ENCODE measurements around the gene METTL9.
A peak's percentile ranks its signal among the peaks of the same experiment; 100 is the strongest.
"Not testable (repeated sequence)": the region's sequence is repeated elsewhere in the genome, so short reads cannot be mapped to it uniquely, and the experiment has no call there.

METTL9 gene

DNA sequence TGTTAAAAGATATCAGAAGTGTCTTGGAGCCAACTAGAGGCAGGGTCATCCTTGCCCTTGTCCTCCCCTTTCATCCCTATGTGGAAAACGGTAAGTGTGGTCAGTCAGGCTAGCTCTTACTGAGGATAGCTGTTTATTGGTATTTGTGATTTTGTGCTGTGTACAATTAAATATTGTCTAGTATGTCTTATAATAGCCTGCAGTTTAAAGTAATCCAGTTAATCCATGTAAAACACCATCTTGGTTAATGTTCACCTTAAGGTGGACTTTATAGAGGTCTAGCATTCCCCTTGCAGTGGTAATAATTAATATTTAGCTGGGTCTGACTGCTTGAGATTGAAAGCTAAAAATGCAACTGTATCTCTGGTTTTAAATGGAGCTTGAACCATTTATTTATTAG, 25.6 kb downstream of the METTL9 start:
- Histone ChIP-seq H3K4me1 (ENCODE audit: control insufficient read depth, insufficient read depth, low read length, unreplicated experiment) (peaks cover 50% of the 10 kb centered on the region), H3K79me2 (ENCODE audit: control insufficient read depth, insufficient read depth, low read length, unreplicated experiment) (peaks cover 35% of the 10 kb centered on the region), H3K4me3 (ENCODE audit: low read depth, low read length) (no peak overlapping the region), H3K27ac (ENCODE audit: low read depth, low read length) (peak overlapping the region; percentile 98), H2AFZ (ENCODE audit: low read length, unreplicated experiment) (no peak overlapping the region), H3K36me3 (ENCODE audit: insufficient read depth, low read length) (peaks cover 31% of the 10 kb centered on the region), H3K27me3 (ENCODE audit: insufficient read depth, low read length) (no peaks in the 10 kb centered on the region)

GRCh38 chr16:21626659-21627277, 27.4 kb downstream of the METTL9 start:
- no peak overlapping the region for H2AFZ ChIP-seq (ENCODE audit: low read length, unreplicated experiment)
- peak overlapping the region; percentile 45 for H3K4me3 ChIP-seq (ENCODE audit: low read depth, low read length)
- peaks cover 33% of the 10 kb centered on the region for H3K36me3 ChIP-seq (ENCODE audit: insufficient read depth, low read length)
- peaks cover 27% of the 10 kb centered on the region for H3K79me2 ChIP-seq (ENCODE audit: control insufficient read depth, insufficient read depth, low read length, unreplicated experiment)
- H3K27me3 ChIP-seq (ENCODE audit: insufficient read depth, low read length) = no peaks in the 10 kb centered on the region
- H3K4me1 ChIP-seq (ENCODE audit: control insufficient read depth, insufficient read depth, low read length, unreplicated experiment) = peaks cover 45% of the 10 kb centered on the region
- peak overlapping the region; percentile 98 for H3K27ac ChIP-seq (ENCODE audit: low read depth, low read length)

DNA sequence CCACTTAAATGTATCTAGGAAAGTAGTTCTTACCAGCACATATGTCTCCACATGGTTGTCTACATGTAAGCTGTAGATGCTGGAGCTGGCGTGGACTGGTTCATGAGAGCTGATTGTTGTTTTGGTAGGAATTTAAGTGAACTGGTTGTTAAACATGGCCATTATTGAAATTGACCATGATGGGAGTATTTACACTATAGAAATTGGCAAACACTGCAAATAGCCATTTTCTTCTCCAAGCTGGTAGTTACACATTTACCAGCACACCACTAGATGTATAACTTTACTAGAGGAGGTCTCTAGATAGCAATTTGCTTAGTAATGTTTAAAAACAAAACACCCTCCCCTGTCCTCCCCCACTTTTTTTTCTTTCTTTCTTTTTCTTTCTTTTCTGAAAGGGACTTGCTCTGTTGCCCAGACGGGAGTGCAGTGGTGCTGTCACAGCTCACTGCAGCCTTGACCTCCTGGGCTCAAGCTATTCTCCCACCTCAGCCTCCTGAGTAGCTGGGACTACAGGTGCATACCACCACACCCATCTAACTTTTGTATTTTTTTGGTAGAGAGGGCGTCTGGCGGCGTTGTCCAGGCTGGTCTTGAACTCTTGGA, 28.8 kb downstream of the METTL9 start:
- Histone ChIP-seq H3K27me3 (ENCODE audit: insufficient read depth, low read length) (no peaks in the 10 kb centered on the region), H2AFZ (ENCODE audit: low read length, unreplicated experiment) (no peak overlapping the region), H3K27ac (ENCODE audit: low read depth, low read length) (peak overlapping the region; percentile 98), H3K4me3 (ENCODE audit: low read depth, low read length) (peak overlapping the region; percentile 42; the same call in 1 of the 2 replicates), H3K36me3 (ENCODE audit: insufficient read depth, low read length) (peaks cover 28% of the 10 kb centered on the region), H3K79me2 (ENCODE audit: control insufficient read depth, insufficient read depth, low read length, unreplicated experiment) (peaks cover 21% of the 10 kb centered on the region), H3K4me1 (ENCODE audit: control insufficient read depth, insufficient read depth, low read length, unreplicated experiment) (peaks cover 45% of the 10 kb centered on the region)

DNA sequence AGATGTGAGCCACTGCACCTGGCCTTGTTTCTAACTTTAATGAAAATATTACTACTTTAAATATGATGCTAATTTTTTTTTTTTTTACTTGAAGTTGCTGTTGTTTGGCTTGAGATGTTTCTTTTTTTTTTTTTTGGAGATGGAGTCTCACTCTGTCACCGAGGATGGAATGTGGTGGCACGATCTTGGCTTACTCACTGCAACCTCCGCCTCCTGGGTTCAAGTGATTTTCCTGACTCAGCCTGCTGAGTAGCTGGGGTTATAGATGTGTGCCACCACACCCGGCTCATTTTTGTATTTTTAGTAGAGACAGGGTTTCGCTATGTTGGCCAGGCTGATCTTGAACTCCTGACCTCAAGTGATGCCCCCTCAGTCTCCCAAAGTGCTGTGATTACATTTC, 29.4 kb downstream of the METTL9 start:
- H3K27ac ChIP-seq (ENCODE audit: low read depth, low read length) = peak overlapping the region; percentile 98
- peaks cover 24% of the 10 kb centered on the region for H3K36me3 ChIP-seq (ENCODE audit: insufficient read depth, low read length)
- H3K4me3 ChIP-seq (ENCODE audit: low read depth, low read length) = peak overlapping the region; percentile 47; the same call in 1 of the 2 replicates
- H2AFZ ChIP-seq (ENCODE audit: low read length, unreplicated experiment) = no peak overlapping the region
- no peaks in the 10 kb centered on the region for H3K27me3 ChIP-seq (ENCODE audit: insufficient read depth, low read length)
- H3K4me1 ChIP-seq (ENCODE audit: control insufficient read depth, insufficient read depth, low read length, unreplicated experiment) = peaks cover 45% of the 10 kb centered on the region
- peaks cover 18% of the 10 kb centered on the region for H3K79me2 ChIP-seq (ENCODE audit: control insufficient read depth, insufficient read depth, low read length, unreplicated experiment)

DNA sequence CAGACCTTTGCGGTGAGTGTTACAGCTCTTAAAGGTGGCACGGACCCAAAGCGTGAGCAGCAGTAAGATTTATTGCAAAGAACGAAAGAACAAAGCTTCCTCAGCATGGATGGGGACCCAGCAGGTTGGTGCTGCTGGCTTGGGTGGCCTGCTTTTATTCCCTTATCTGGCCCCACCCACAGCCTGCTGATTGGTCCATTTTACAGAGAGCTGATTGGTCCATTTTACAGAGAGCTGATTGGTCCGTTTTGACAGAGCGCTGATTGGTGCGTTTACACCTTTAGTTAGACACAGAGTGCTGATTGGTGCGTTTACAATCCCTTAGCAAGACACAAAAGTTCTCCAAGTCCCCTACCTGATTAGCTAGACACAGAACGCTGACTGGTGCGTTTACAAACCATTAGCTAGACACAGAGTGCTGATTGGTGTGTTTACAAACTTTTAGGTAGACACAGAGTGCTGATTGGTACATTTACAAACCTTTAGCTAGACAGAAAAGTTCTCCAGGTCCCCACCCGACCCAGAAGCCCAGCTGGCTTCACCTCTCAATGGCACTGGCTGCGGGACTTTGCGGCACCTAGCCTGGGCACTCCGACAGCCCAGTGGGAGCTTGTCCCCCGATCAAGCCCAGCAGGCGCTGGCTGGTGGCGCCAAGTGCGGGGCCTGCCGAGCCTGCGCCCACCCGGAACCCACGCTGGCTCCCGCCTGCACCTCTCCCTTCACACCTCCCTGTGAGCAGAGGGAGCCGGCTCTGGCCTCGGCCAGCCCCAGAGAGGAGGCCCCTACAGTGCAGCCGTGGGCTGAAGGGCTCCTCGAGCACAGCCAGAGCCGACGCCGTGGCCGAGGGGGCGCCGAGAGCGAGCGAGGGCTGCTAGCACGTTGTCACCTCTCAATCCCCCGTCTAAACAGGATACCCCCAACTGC, 30.5 kb downstream of the METTL9 start:
- Histone ChIP-seq H3K4me1 (ENCODE audit: control insufficient read depth, insufficient read depth, low read length, unreplicated experiment) (peaks cover 48% of the 10 kb centered on the region), H3K36me3 (ENCODE audit: insufficient read depth, low read length) (peaks cover 27% of the 10 kb centered on the region), H3K79me2 (ENCODE audit: control insufficient read depth, insufficient read depth, low read length, unreplicated experiment) (peaks cover 17% of the 10 kb centered on the region)

DNA sequence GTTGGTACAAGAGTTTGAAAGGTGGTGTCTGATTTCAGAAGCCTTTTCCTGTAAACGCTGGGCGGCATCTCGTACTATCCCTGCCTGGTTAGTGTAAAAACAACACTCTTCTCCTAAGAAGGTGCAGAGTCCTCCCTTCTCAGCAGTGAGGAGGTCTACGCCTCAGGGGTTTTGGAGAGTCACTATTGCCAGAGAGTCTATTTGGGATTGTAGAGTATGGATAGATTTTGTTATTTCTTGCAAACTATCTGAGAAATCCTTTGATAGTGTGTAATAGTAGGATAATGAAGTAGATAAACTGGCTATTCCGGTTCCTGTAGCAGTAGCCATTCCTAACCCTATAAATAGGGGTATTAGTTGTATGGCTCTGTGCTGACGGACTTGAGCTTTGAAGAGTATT, 31.5 kb downstream of the METTL9 start:
- not testable (repeated sequence) for H2AFZ ChIP-seq (ENCODE audit: low read length, unreplicated experiment); H3K4me3 ChIP-seq (ENCODE audit: low read depth, low read length); H3K27me3 ChIP-seq (ENCODE audit: insufficient read depth, low read length); H3K27ac ChIP-seq (ENCODE audit: low read depth, low read length)
- H3K4me1 ChIP-seq (ENCODE audit: control insufficient read depth, insufficient read depth, low read length, unreplicated experiment) = peaks cover 39% of the 10 kb centered on the region
- peaks cover 12% of the 10 kb centered on the region for H3K79me2 ChIP-seq (ENCODE audit: control insufficient read depth, insufficient read depth, low read length, unreplicated experiment)
- peaks cover 21% of the 10 kb centered on the region for H3K36me3 ChIP-seq (ENCODE audit: insufficient read depth, low read length)

More for the DNA sequence above, 30.5 kb downstream of the METTL9 start:
- H2AFZ ChIP-seq (ENCODE audit: low read length, unreplicated experiment); H3K4me3 ChIP-seq (ENCODE audit: low read depth, low read length); H3K27me3 ChIP-seq (ENCODE audit: insufficient read depth, low read length): not testable (repeated sequence)
- H3K27ac ChIP-seq (ENCODE audit: low read depth, low read length) = peak overlapping the region; percentile 98

DNA sequence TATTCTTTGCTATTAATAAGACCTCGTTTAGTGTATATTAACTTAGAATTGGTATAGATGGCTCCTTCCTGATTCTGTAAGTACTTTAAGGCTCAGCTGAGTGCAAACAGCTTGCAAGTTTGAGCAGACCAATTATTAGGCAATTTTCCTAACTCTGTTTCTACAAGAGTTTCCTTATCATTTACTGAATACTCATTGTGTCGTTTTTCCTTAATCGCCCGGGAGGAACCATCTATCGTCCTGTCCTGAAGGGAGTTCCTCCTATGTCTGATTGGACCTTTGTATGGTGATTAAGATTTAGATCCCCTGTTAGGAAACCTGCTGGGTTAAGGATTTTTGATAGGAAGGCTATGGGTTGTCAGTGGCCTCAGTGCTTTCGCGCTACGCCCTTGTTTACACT, 32.0 kb downstream of the METTL9 start:
- H3K4me1 ChIP-seq (ENCODE audit: control insufficient read depth, insufficient read depth, low read length, unreplicated experiment) = peaks cover 34% of the 10 kb centered on the region
- not testable (repeated sequence) for H3K4me3 ChIP-seq (ENCODE audit: low read depth, low read length); H3K27me3 ChIP-seq (ENCODE audit: insufficient read depth, low read length); H3K27ac ChIP-seq (ENCODE audit: low read depth, low read length); H2AFZ ChIP-seq (ENCODE audit: low read length, unreplicated experiment)
- H3K36me3 ChIP-seq (ENCODE audit: insufficient read depth, low read length) = peaks cover 21% of the 10 kb centered on the region
- H3K79me2 ChIP-seq (ENCODE audit: control insufficient read depth, insufficient read depth, low read length, unreplicated experiment) = peaks cover 12% of the 10 kb centered on the region

DNA sequence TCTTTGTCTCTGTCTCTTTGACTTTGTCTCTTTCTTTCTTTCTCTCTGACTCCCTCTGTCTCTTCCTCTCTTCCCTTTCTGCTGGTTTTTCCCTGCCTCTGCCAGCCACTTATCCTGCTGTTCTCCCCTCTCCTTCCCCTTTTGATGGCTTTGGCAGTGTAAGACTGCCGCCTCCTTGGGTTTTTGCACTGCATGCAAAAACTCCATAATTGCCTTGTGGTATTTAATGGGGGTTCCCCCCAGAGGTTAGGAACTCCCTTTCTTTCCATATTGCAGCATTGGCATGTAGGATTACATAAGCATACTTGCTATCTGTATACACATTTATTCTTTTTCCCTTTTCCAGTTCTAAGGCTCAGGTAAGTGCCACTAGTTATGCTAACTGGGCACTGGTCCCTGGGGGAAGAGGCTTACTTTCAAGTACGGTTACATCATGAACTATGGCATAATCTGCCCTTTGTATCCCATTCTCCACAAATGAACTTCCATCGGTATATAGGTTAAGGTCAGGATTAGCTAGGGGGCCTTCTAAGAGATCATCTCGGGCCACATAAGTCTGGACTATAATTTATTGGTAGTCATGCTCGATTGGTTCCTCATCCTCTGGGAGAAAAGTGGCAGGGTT, 32.7 kb downstream of the METTL9 start:
- not testable (repeated sequence) for H3K27ac ChIP-seq (ENCODE audit: low read depth, low read length); H2AFZ ChIP-seq (ENCODE audit: low read length, unreplicated experiment); H3K27me3 ChIP-seq (ENCODE audit: insufficient read depth, low read length); H3K4me3 ChIP-seq (ENCODE audit: low read depth, low read length)
- Histone ChIP-seq H3K36me3 (ENCODE audit: insufficient read depth, low read length) (peaks cover 21% of the 10 kb centered on the region), H3K4me1 (ENCODE audit: control insufficient read depth, insufficient read depth, low read length, unreplicated experiment) (peaks cover 28% of the 10 kb centered on the region), H3K79me2 (ENCODE audit: control insufficient read depth, insufficient read depth, low read length, unreplicated experiment) (peaks cover 12% of the 10 kb centered on the region)

- no peak overlapping the region for H3K4me3 ChIP-seq (ENCODE audit: low read depth, low read length)
- peaks cover 20% of the 10 kb centered on the region for H3K4me1 ChIP-seq (ENCODE audit: control insufficient read depth, insufficient read depth, low read length, unreplicated experiment)
- H3K27ac ChIP-seq (ENCODE audit: low read depth, low read length) = no peak overlapping the region
- H3K27me3 ChIP-seq (ENCODE audit: insufficient read depth, low read length) = no peaks in the 10 kb centered on the region
- peaks cover 15% of the 10 kb centered on the region for H3K36me3 ChIP-seq (ENCODE audit: insufficient read depth, low read length)
- H3K79me2 ChIP-seq (ENCODE audit: control insufficient read depth, insufficient read depth, low read length, unreplicated experiment) = peaks cover 11% of the 10 kb centered on the region
- H2AFZ ChIP-seq (ENCODE audit: low read length, unreplicated experiment) = no peak overlapping the region
Measured at GRCh38 chr16:21634216-21634615, 34.8 kb downstream of the METTL9 start.

GRCh38 chr16:21635694-21636093, 36.3 kb downstream of the METTL9 start:
- Histone ChIP-seq H3K79me2 (ENCODE audit: control insufficient read depth, insufficient read depth, low read length, unreplicated experiment) (peaks cover 10% of the 10 kb centered on the region), H3K4me1 (ENCODE audit: control insufficient read depth, insufficient read depth, low read length, unreplicated experiment) (peaks cover 26% of the 10 kb centered on the region)
- H3K27ac ChIP-seq (ENCODE audit: low read depth, low read length); H3K36me3 ChIP-seq (ENCODE audit: insufficient read depth, low read length); H3K27me3 ChIP-seq (ENCODE audit: insufficient read depth, low read length); H3K4me3 ChIP-seq (ENCODE audit: low read depth, low read length); H2AFZ ChIP-seq (ENCODE audit: low read length, unreplicated experiment): not testable (repeated sequence)
